GM23338 (cell line): ENCODE data around the gene CXXC5. TPM values are rescaled to one million over a fixed set of nuclear protein-coding genes. Genes with fewer than 3 reads are reported as not detected.

Experiments used
- ATAC-seq: fragments of 200-7000 bp; cut with Tn5 transposase; 3 replicates; pipeline ENCODE4 v1.9.1; 2020
- DNase-seq: peaks from one replicate; pipeline ENCODE4 v3.0.0-alpha.2; 2015; ENCODE audit warnings: low spot score
- H2AFZ ChIP-seq: fragments of 200-600 bp; sonication (generic); 2 replicates; pipeline ENCODE4 v1.8.0; 2016; ENCODE audit warnings: antibody characterized with exemption, mild to moderate bottlenecking, moderate library complexity
- H3F3A ChIP-seq: fragments of 200-600 bp; sonication (generic); replicated peaks from 2 replicates; pipeline ENCODE4 v1.8.0; 2017; ENCODE audit warnings: antibody characterized with exemption, mixed run types, low read depth
- H3K27ac ChIP-seq: fragments of 200-600 bp; sonication (generic); 2 replicates; pipeline ENCODE4 v1.6.1; 2016; ENCODE audit warnings: low read depth
- H3K27me3 ChIP-seq: fragments of 200-600 bp; sonication (generic); 2 replicates; pipeline ENCODE4 v1.8.0; 2016; ENCODE audit warnings: mild to moderate bottlenecking, mixed run types, moderate library complexity; ENCODE audit not compliant: insufficient read depth
- H3K36me3 ChIP-seq: fragments of 200-600 bp; sonication (generic); 2 replicates; pipeline ENCODE4 v1.8.0; 2016; ENCODE audit warnings: mild to moderate bottlenecking; ENCODE audit not compliant: insufficient read depth
- H3K4me1 ChIP-seq: fragments of 200-600 bp; sonication (generic); 2 replicates; pipeline ENCODE4 v1.8.0; 2016; ENCODE audit warnings: mild to moderate bottlenecking, moderate library complexity; ENCODE audit not compliant: insufficient read depth
- H3K4me2 ChIP-seq: fragments of 200-600 bp; sonication (generic); 2 replicates; pipeline ENCODE4 v1.7.1; 2017; ENCODE audit warnings: mixed run types
- H3K4me3 ChIP-seq: fragments of 200-600 bp; sonication (generic); 2 replicates; pipeline ENCODE4 v1.6.1; 2016; ENCODE audit warnings: mixed run types
- H3K79me2 ChIP-seq: fragments of 200-600 bp; sonication (generic); replicated peaks from 2 replicates; pipeline ENCODE4 v1.8.0; 2017; ENCODE audit warnings: mild to moderate bottlenecking; ENCODE audit not compliant: insufficient read depth
- H3K9me2 ChIP-seq: fragments of 200-600 bp; sonication (generic); 2 replicates; pipeline ENCODE4 v1.8.0; 2017; ENCODE audit not compliant: insufficient read depth
- H4K20me1 ChIP-seq: fragments of 200-600 bp; sonication (generic); replicated peaks from 2 replicates; pipeline ENCODE4 v1.8.0; 2017; ENCODE audit warnings: mild to moderate bottlenecking; ENCODE audit not compliant: insufficient read depth
- H3K27ac Mint-ChIP-seq: 2 replicates; pipeline ENCODE4 v1.8.0; 2020; ENCODE audit warnings: inconsistent platforms, mild to moderate bottlenecking, moderate library complexity, mixed read lengths
- H3K27me3 Mint-ChIP-seq: 3 replicates; pipeline ENCODE4 v1.8.0; 2022; ENCODE audit warnings: low read depth, mild to moderate bottlenecking, moderate library complexity, mixed read lengths, inconsistent platforms; ENCODE audit not compliant: insufficient read depth, poor library complexity
- H3K36me3 Mint-ChIP-seq: 3 replicates; pipeline ENCODE4 v1.8.0; 2021; ENCODE audit warnings: low read depth, mild to moderate bottlenecking, inconsistent platforms, moderate library complexity, mixed read lengths
- H3K4me1 Mint-ChIP-seq: 3 replicates; pipeline ENCODE4 v1.8.0; 2020; ENCODE audit warnings: mild to moderate bottlenecking, inconsistent platforms, mixed read lengths
- H3K4me3 Mint-ChIP-seq: 3 replicates; pipeline ENCODE4 v1.8.0; 2021; ENCODE audit warnings: moderate library complexity, mild to moderate bottlenecking, inconsistent platforms, mixed read lengths
- H3K9me3 Mint-ChIP-seq: 3 replicates; pipeline ENCODE4 v1.8.0; 2020; ENCODE audit warnings: moderate library complexity, mild to moderate bottlenecking, inconsistent platforms, mixed read lengths
- CREB1 ChIP-seq: fragments of 250-450 bp; sonication (Bioruptor Pico); IDR thresholded peaks from 2 replicates; pipeline ENCODE4 v1.5.0; 2020; ENCODE audit warnings: low read depth, mild to moderate bottlenecking, moderate library complexity
- CTCF ChIP-seq, 2 experiments: fragments of 200-600 bp in 1 of 2; sonication (generic) in 1 of 2; conservative IDR thresholded peaks; 2 replicates each; pipeline versions ENCODE4 v1.5.1 to v1.6.1; 2016 to 2017; ENCODE audit warnings: antibody characterized with exemption in 2 of 2, low read depth in 2 of 2, mild to moderate bottlenecking in 2 of 2, moderate library complexity in 1 of 2
- ETS1 ChIP-seq: IDR thresholded peaks from 2 replicates; pipeline ENCODE4 v1.6.1; 2016; ENCODE audit warnings: antibody characterized with exemption
- EZH2 ChIP-seq: fragments of 200-600 bp; sonication (generic); IDR thresholded peaks from one replicate; pipeline ENCODE4 v1.8.0; 2017; ENCODE audit warnings: antibody characterized with exemption, mild to moderate bottlenecking, low read depth; ENCODE audit not compliant: unreplicated experiment
- EZH2phosphoT487 ChIP-seq: fragments of 200-600 bp; sonication (generic); IDR thresholded peaks from one replicate; pipeline ENCODE4 v1.8.1; 2018; ENCODE audit warnings: antibody characterized with exemption; ENCODE audit not compliant: unreplicated experiment
- JUNB ChIP-seq: IDR thresholded peaks from one replicate; pipeline ENCODE4 v1.6.1; 2016; ENCODE audit warnings: antibody characterized with exemption; ENCODE audit not compliant: unreplicated experiment
- NANOG ChIP-seq: IDR thresholded peaks from 2 replicates; pipeline ENCODE4 v1.6.1; 2016; ENCODE audit warnings: antibody characterized with exemption, borderline replicate concordance
- POLR2AphosphoS5 ChIP-seq: IDR thresholded peaks from 2 replicates; pipeline ENCODE4 v1.6.1; 2016; ENCODE audit warnings: antibody characterized with exemption, low read depth
- STAT1 ChIP-seq: IDR thresholded peaks from one replicate; pipeline ENCODE4 v1.6.1; 2016; ENCODE audit warnings: antibody characterized with exemption; ENCODE audit not compliant: unreplicated experiment
- ZNF114 ChIP-seq: fragments of 250-450 bp; sonication (Bioruptor Pico); IDR thresholded peaks from 2 replicates; pipeline ENCODE4 v1.5.0; 2020; ENCODE audit warnings: mild to moderate bottlenecking, moderate library complexity
- ZNF331 ChIP-seq: fragments of 250-450 bp; sonication (Bioruptor Pico); IDR thresholded peaks from 2 replicates; pipeline ENCODE4 v1.5.0; 2020; ENCODE audit warnings: low read depth, mild to moderate bottlenecking, moderate library complexity
- ZNF462 ChIP-seq: fragments of 250-450 bp; sonication (Bioruptor Pico); IDR thresholded peaks from 2 replicates; pipeline ENCODE4 v1.5.0; 2020; ENCODE audit warnings: mild to moderate bottlenecking, moderate library complexity
- polyA plus RNA-seq: library from polyadenylated mRNA; unstranded; fragments of >200 nt; fragmentation: Nextera tagmentation; extraction: Ambion mirVana; gene quantifications from 2 replicates; pipeline ENCODE4 v1.2.1, GENCODE V29; 2016
- total RNA-seq: library from RNA; depleted of rRNA; stranded (reverse); fragments of >200 nt; shearing (Covaris generic); gene quantifications from 2 replicates; pipeline ENCODE4 v1.2.3, GENCODE V29; 2014

CXXC5 gene
- total and polyA plus RNA-seq, 2 experiments from 2014 or later = 63.3 to 111 TPM

GRCh38 chr5:139694556-139695177, 46.5 kb downstream of the CXXC5 start:
- no peak overlapping the region for H3K4me2 ChIP-seq
- H3K27me3 ChIP-seq = peaks cover 45% of the 10 kb centered on the region
- no peak for DNase-seq
- H3K27ac ChIP-seq = no peak overlapping the region
- peaks cover 48% of the 10 kb centered on the region for H3K4me1 ChIP-seq
- H4K20me1 ChIP-seq = no peaks in the 10 kb centered on the region
- H3F3A ChIP-seq = peaks cover 23% of the 10 kb centered on the region; the same call in 1 of the 2 replicates
- H3K79me2 ChIP-seq = no peaks in the 10 kb centered on the region
- ATAC-seq = no peak
- Mint-ChIP-seq H3K27me3 (peaks cover 58% of the 10 kb centered on the region), H3K36me3 (no peaks in the 10 kb centered on the region), H3K27ac (no peak overlapping the region), H3K4me3 (no peak overlapping the region), H3K4me1 (peaks cover 62% of the 10 kb centered on the region), H3K9me3 (no peaks in the 10 kb centered on the region)
- H2AFZ ChIP-seq = no peak overlapping the region
- H3K36me3 ChIP-seq = no peaks in the 10 kb centered on the region
- no peak overlapping the region for H3K4me3 ChIP-seq
- 0 out of 2 replicates have a peak, but pooled peaks cover 6% of the 10 kb centered on the region for H3K9me2 ChIP-seq
- TF ChIP-seq ZNF114 (CRISPR knock-in tag) = no peak
- TF ChIP-seq EZH2phosphoT487 = no peak
- TF ChIP-seq CREB1 (CRISPR knock-in tag) = no peak
- no peak for TF ChIP-seq JUNB
- TF ChIP-seq EZH2 = no peak

- Histone ChIP-seq H3K9me2 (0 out of 2 replicates have a peak, but pooled peaks cover 9% of the 10 kb centered on the region), H4K20me1 (no peaks in the 10 kb centered on the region), H3K4me1 (peaks cover 43% of the 10 kb centered on the region), H3K79me2 (no peaks in the 10 kb centered on the region), H2AFZ (no peak overlapping the region), H3K4me3 (no peak overlapping the region), H3K4me2 (no peak overlapping the region), H3F3A (peaks cover 26% of the 10 kb centered on the region; the same call in 1 of the 2 replicates), H3K36me3 (no peaks in the 10 kb centered on the region), H3K27me3 (peaks cover 45% of the 10 kb centered on the region), H3K27ac (no peak overlapping the region)
- no peak overlapping the region for H3K4me3 Mint-ChIP-seq
- no peak overlapping the region for H3K27ac Mint-ChIP-seq
- H3K36me3 Mint-ChIP-seq = no peaks in the 10 kb centered on the region
- DNase-seq (no peak), ATAC-seq (no peak)
- peaks cover 56% of the 10 kb centered on the region for H3K27me3 Mint-ChIP-seq
- H3K9me3 Mint-ChIP-seq = no peaks in the 10 kb centered on the region
- peaks cover 59% of the 10 kb centered on the region for H3K4me1 Mint-ChIP-seq
- TF ChIP-seq NANOG (no peak), ETS1 (no peak), EZH2phosphoT487 (no peak), POLR2AphosphoS5 (no peak), CTCF (conservative IDR thresholded peaks at IDR 0.05; ENCODE audit: low read depth in 2 of 2) (no peak), EZH2 (no peak), CREB1 (CRISPR knock-in tag) (no peak), STAT1 (no peak), ZNF462 (CRISPR knock-in tag) (no peak), JUNB (no peak), ZNF331 (CRISPR knock-in tag) (no peak), ZNF114 (CRISPR knock-in tag) (no peak)
Measured at GRCh38 chr5:139695178-139695573, 47.0 kb downstream of the CXXC5 start.
